Measurements from ENCODE around the gene POLR2J2.
"Not testable (repeated sequence)": the region's sequence is repeated elsewhere in the genome, so short reads cannot be mapped to it uniquely, and the experiment has no call there.

POLR2J2 gene

DNA sequence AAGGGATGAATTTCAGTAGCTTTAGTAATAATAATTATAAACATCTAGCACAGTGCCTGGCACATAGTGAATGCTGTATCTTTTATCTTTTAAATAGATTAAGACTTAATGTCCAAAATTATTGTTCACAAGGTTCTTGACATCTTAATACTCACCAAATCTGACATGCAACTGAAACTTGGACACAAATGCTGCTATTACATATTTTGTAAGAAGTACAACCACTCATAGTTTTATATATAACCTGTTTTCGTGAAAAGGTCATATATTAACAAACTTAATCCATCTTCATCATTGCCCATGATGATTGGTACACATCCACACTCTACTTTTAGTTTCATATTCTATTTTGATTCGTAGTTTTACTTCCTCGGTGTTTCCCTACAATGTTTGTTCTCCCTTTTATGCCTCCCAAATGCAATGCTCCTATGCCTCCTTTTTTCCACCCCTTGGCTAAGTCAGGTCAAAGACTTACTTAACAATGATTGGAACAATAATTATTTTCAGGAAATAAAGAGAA is 23.6 kb upstream of the POLR2J2 start:
- not testable (repeated sequence) for H3K36me3 ChIP-seq (ENCODE audit: control insufficient read depth, insufficient read depth, low read length); H3K27ac ChIP-seq (ENCODE audit: low read depth, low read length, severe bottlenecking); H3K4me1 ChIP-seq (ENCODE audit: control insufficient read depth, insufficient read depth, low read length, poor library complexity, severe bottlenecking); H3K9me3 ChIP-seq (ENCODE audit: control insufficient read depth, low read length); H3K4me3 ChIP-seq (ENCODE audit: extremely low read depth, insufficient read depth, low read length, poor library complexity, severe bottlenecking)
- WGBS, 2 experiments (ENCODE audit: insufficient coverage in 2 of 2), result no CpG with 5 or more reads among the region's 3 CpGs

DNA sequence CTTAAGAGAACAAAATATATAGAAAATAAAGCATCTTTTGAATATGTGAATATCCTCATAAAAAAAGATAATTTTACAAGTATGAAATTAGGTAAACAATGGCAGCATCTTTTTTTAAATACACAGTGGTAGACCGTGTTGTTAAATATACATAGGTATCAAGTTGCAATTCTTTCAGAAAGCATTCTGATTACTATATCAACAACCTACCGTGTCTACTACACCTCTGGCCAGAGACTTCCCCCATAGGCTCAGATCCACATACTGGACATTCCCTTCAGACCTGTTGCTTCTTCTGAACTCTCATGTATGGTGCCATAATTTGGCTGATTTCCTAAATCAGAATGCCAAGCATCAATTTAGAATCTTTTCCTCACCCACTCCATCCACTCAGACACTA is 22.5 kb upstream of the POLR2J2 start:
- not testable (repeated sequence) for H3K4me1 ChIP-seq (ENCODE audit: control insufficient read depth, insufficient read depth, low read length, poor library complexity, severe bottlenecking); H3K9me3 ChIP-seq (ENCODE audit: control insufficient read depth, low read length); H3K36me3 ChIP-seq (ENCODE audit: control insufficient read depth, insufficient read depth, low read length); H3K27ac ChIP-seq (ENCODE audit: low read depth, low read length, severe bottlenecking); H3K4me3 ChIP-seq (ENCODE audit: extremely low read depth, insufficient read depth, low read length, poor library complexity, severe bottlenecking)
- 86% methylated on average over 1 of the region's 2 CpGs; no CpG with 5 or more reads in 1 of the 2 experiments for WGBS, 2 experiments (ENCODE audit: insufficient coverage in 2 of 2)

DNA sequence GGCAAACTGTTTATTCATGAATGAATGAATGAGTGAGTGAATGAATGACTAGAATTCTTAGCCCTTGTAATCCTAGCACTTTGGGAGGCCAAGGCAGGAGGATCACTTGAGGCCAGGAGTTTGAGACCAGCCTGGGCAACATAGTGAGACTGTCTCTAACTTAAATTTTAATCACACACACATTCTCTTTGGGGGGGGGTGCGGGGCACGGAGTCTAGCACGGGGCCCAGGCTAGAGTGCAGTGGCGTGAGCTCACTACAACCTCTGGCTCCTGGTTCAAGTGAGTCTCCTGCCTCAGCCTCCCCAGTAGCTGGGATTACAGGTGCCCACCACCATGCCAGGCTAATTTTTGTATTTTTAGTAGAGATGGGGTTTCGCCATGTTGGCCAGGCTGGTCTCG is 19.1 kb upstream of the POLR2J2 start:
- not testable (repeated sequence) for H3K4me1 ChIP-seq (ENCODE audit: control insufficient read depth, insufficient read depth, low read length, poor library complexity, severe bottlenecking); H3K36me3 ChIP-seq (ENCODE audit: control insufficient read depth, insufficient read depth, low read length); H3K27ac ChIP-seq (ENCODE audit: low read depth, low read length, severe bottlenecking); H3K4me3 ChIP-seq (ENCODE audit: extremely low read depth, insufficient read depth, low read length, poor library complexity, severe bottlenecking); H3K9me3 ChIP-seq (ENCODE audit: control insufficient read depth, low read length)
- WGBS, 2 experiments (ENCODE audit: insufficient coverage in 2 of 2), result no CpG with 5 or more reads among the region's 6 CpGs

DNA sequence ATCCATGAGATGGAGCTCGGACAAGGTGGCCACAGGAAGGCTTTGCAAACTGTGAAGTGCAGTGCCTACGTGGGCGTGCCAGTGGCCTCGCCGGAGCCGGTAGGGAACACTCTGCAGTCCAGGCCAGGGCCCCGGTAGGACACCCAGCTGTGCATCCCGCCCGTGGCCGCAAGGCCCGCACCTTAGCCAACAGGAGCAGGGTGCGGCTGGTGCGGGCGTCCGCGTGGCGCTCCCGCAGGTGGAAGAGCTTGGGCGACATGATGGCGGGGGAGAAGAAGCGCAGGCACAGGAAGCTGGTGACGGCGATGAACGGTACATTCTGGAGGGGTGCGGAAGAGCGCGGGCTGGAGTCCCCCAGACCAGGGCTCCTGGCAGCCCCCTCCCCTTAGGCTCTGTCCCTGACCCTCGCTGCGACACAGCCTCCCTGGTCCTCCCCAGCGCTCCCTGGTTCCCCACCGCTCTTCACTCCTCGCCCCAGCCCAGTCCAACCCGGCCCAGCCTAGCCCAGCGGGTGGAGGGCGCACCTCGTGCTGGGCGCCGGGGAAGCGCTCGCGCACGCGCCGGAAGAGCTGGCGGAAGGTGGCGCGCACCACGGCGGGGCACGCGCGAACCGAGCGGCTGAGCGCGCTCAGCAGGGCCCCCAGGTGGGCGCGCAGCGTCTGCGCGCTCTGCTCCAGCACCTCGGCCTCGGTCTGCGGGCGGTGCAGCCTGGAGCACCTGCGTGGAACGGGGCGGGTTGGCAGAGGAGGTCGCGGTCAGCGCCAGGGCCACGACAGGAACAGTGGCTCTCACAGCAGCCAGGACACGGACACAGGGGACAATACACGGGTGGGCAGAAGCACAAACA is 18.2 kb upstream of the POLR2J2 start:
- not testable (repeated sequence) for H3K36me3 ChIP-seq (ENCODE audit: control insufficient read depth, insufficient read depth, low read length); H3K9me3 ChIP-seq (ENCODE audit: control insufficient read depth, low read length); H3K27ac ChIP-seq (ENCODE audit: low read depth, low read length, severe bottlenecking); H3K4me3 ChIP-seq (ENCODE audit: extremely low read depth, insufficient read depth, low read length, poor library complexity, severe bottlenecking); H3K4me1 ChIP-seq (ENCODE audit: control insufficient read depth, insufficient read depth, low read length, poor library complexity, severe bottlenecking)
- no CpG with 5 or more reads among the region's 74 CpGs for WGBS, 2 experiments (ENCODE audit: insufficient coverage in 2 of 2)

DNA sequence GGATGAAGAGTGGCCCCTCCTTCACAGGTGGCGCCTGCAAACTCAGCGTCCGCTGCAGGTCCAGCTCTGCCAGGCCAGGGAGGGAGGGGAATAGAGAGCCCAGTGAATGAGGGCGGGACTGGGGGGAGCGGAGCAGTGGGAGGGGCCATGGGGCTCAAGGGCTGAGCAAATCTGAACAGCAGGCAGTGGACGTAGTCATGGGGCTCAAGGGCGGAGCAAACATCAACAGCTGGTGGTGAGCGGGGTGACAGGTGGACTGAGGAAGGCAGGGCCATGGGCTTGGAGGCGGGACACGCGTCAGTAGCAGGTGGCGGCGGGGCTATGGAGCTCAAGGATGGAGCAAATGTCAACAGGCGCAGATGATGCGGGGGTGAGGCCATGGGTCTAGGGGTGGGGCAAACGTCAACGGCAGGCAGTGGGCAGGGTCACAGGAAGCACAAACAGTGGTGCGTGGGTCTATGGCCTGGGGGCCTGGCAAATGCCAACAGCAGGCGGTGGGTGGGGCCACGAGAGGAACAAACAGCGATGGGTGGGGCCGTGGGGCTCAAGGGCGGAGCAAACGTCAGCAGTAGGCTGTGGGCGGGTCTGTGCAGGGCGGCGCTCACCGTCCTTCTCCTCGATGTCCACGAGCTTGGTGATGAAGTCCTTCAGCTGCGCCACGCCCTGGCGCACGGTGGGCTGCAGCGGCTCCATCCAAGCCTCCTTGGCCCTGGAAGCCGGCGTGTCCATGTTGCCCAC is 17.0 kb upstream of the POLR2J2 start:
- H3K36me3 ChIP-seq (ENCODE audit: control insufficient read depth, insufficient read depth, low read length); H3K4me1 ChIP-seq (ENCODE audit: control insufficient read depth, insufficient read depth, low read length, poor library complexity, severe bottlenecking); H3K27ac ChIP-seq (ENCODE audit: low read depth, low read length, severe bottlenecking); H3K4me3 ChIP-seq (ENCODE audit: extremely low read depth, insufficient read depth, low read length, poor library complexity, severe bottlenecking); H3K9me3 ChIP-seq (ENCODE audit: control insufficient read depth, low read length): not testable (repeated sequence)
- no CpG with 5 or more reads among the region's 37 CpGs for WGBS, 2 experiments (ENCODE audit: insufficient coverage in 2 of 2)

DNA sequence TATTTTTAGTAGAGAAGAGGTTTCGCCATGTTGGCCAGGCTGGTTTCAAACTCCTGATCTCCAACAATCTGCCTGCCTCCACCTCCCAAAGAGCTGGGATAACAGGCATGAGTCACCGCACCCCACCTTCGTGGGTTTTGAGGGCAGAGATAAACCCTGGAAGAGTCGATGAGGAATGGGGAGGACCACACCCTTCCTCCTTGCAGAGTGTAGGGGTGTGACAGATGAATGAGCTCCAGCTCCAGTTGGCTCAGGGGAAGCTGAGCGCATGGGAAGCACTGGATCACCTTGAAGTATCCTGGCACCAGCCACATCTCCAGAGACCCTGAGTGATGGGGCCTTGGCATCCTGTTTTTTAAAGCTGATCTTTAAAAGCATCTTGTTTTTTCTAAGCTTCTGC is 11.1 kb upstream of the POLR2J2 start:
- not testable (repeated sequence) for H3K27ac ChIP-seq (ENCODE audit: low read depth, low read length, severe bottlenecking); H3K4me3 ChIP-seq (ENCODE audit: extremely low read depth, insufficient read depth, low read length, poor library complexity, severe bottlenecking); H3K4me1 ChIP-seq (ENCODE audit: control insufficient read depth, insufficient read depth, low read length, poor library complexity, severe bottlenecking); H3K9me3 ChIP-seq (ENCODE audit: control insufficient read depth, low read length); H3K36me3 ChIP-seq (ENCODE audit: control insufficient read depth, insufficient read depth, low read length)
- WGBS, 2 experiments (ENCODE audit: insufficient coverage in 2 of 2), result no CpG with 5 or more reads among the region's 5 CpGs

DNA sequence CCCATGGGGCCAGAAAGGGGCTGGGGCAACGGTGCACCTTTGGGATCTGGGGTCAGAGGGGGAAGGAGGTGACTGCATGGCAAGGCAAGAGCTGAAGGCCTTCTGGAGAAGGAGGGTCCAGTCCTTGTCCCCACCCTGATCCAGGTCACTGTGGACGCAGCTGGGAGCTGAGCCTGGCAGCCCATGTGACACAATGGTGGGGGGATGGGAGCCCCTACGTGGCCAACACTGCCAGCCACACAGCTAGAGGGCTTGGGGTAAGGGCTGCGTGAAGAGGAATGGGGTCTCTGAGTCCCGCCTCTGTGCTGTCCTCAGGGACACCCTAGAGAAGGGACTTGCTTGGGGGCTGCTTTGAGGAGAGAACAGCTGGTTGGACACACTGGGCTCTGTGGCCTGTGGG is 9.3 kb upstream of the POLR2J2 start:
- no CpG with 5 or more reads among the region's 5 CpGs for WGBS, 2 experiments (ENCODE audit: insufficient coverage in 2 of 2)
- H3K4me1 ChIP-seq (ENCODE audit: control insufficient read depth, insufficient read depth, low read length, poor library complexity, severe bottlenecking); H3K4me3 ChIP-seq (ENCODE audit: extremely low read depth, insufficient read depth, low read length, poor library complexity, severe bottlenecking); H3K9me3 ChIP-seq (ENCODE audit: control insufficient read depth, low read length); H3K36me3 ChIP-seq (ENCODE audit: control insufficient read depth, insufficient read depth, low read length); H3K27ac ChIP-seq (ENCODE audit: low read depth, low read length, severe bottlenecking): not testable (repeated sequence)

DNA sequence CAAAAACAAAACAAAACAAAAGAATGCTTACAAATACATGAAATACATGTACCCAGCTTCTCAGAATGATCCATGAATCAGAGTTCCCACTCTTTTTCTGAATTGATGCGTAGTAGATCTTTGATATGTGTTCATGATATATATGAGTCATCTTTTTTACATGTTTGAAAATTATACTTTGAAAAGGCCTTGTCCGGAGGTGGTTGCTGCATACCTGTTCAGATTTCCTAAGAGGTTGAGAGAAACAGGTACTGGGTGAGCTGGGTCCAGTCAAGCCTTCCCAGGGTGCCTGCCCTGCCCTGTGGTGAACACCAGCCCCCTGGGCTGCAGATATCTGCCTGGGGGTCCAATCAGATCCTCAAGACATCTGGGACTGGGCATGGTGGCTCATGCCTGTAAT is 4.1 kb upstream of the POLR2J2 start:
- WGBS, 2 experiments (ENCODE audit: insufficient coverage in 2 of 2), result 83 to 100% methylated on average over 1 of the region's 2 CpGs
- not testable (repeated sequence) for H3K36me3 ChIP-seq (ENCODE audit: control insufficient read depth, insufficient read depth, low read length); H3K4me3 ChIP-seq (ENCODE audit: extremely low read depth, insufficient read depth, low read length, poor library complexity, severe bottlenecking); H3K9me3 ChIP-seq (ENCODE audit: control insufficient read depth, low read length); H3K27ac ChIP-seq (ENCODE audit: low read depth, low read length, severe bottlenecking); H3K4me1 ChIP-seq (ENCODE audit: control insufficient read depth, insufficient read depth, low read length, poor library complexity, severe bottlenecking)

DNA sequence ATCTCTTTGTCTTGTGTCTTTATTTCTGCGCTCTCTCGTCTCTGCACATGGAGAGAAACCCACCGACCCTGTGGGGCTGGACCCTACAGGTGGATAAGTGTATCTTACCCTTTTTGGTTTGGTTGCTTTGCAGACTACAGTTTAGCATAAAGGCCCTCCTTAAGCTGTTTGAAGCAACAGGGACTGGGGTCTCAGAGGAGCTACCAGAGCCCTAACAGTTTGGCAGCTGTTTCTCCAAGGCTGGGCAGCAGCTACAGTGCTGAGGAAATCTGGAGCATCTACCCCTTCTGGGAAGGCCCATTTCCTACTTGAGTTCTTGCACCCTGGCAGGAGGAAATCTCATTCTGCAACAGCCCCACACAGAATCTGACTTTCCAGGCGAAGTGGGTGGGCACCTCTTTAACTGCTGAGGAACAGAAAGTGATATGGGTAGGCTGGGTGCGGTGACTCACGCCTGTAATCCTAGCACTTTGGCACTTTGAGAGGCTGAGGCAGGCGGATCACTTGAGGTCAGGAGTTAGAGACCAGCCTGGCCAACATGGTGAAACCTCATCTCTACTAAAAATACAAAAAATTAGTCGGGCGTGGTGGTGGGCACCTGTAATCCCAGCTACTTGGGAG is 2.1 kb upstream of the POLR2J2 start:
- not testable (repeated sequence) for H3K27ac ChIP-seq (ENCODE audit: low read depth, low read length, severe bottlenecking); H3K36me3 ChIP-seq (ENCODE audit: control insufficient read depth, insufficient read depth, low read length); H3K4me3 ChIP-seq (ENCODE audit: extremely low read depth, insufficient read depth, low read length, poor library complexity, severe bottlenecking); H3K9me3 ChIP-seq (ENCODE audit: control insufficient read depth, low read length); H3K4me1 ChIP-seq (ENCODE audit: control insufficient read depth, insufficient read depth, low read length, poor library complexity, severe bottlenecking)
- no CpG with 5 or more reads among the region's 9 CpGs for WGBS, 2 experiments (ENCODE audit: insufficient coverage in 2 of 2)

DNA sequence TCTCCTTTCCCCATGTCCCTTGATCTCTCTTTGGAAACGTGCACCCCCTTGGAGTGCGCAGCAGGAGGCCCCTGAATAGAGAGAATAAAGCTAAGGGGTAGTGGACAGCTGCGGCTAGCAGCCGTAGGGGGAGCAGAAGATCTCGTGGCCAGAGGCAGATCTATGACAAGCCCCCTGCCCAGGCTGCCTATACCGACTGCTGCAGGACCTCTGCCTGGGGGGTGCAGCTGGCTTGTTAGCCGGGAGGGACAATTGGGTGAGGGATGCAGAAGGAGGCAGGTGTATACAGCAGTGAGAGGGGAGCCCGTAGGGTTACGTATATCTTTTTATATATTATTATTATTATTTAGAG is 469 bp upstream of the POLR2J2 start:
- H3K27ac ChIP-seq (ENCODE audit: low read depth, low read length, severe bottlenecking); H3K4me1 ChIP-seq (ENCODE audit: control insufficient read depth, insufficient read depth, low read length, poor library complexity, severe bottlenecking); H3K4me3 ChIP-seq (ENCODE audit: extremely low read depth, insufficient read depth, low read length, poor library complexity, severe bottlenecking); H3K9me3 ChIP-seq (ENCODE audit: control insufficient read depth, low read length); H3K36me3 ChIP-seq (ENCODE audit: control insufficient read depth, insufficient read depth, low read length): not testable (repeated sequence)
- no CpG with 5 or more reads among the region's 9 CpGs for WGBS, 2 experiments (ENCODE audit: insufficient coverage in 2 of 2)

DNA sequence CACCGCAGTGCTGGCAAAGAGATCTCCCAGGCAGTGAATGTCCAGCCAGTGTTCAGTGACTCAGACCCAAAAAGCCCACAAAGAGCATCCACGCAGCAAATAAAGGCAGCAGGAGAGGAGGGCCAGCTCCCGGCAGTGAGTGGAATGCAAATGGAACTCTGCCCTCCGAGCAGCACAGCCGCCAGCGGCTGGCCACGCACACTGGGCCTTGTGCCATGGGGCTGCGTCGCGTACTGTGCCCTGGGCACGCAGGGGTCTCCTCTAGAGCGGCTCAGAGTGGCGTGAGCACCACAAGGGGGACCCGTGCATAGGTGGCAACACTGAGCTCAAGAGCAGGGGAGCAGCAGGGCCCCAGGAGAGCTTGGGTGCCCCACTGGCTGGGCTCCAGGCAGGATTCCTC is 3.9 kb downstream of the POLR2J2 start:
- H3K36me3 ChIP-seq (ENCODE audit: control insufficient read depth, insufficient read depth, low read length); H3K4me1 ChIP-seq (ENCODE audit: control insufficient read depth, insufficient read depth, low read length, poor library complexity, severe bottlenecking); H3K4me3 ChIP-seq (ENCODE audit: extremely low read depth, insufficient read depth, low read length, poor library complexity, severe bottlenecking); H3K27ac ChIP-seq (ENCODE audit: low read depth, low read length, severe bottlenecking); H3K9me3 ChIP-seq (ENCODE audit: control insufficient read depth, low read length): not testable (repeated sequence)
- WGBS, 2 experiments (ENCODE audit: insufficient coverage in 2 of 2), result no CpG with 5 or more reads among the region's 14 CpGs

Data from mesodermal cell (in vitro differentiated cells).